HUES48 (cell line): ENCODE measurements around the gene CSN1S1.

Experiments
- H3K27ac ChIP-seq: one replicate; pipeline ENCODE4 v1.7.0; 2013; ENCODE audit warnings: low read depth, low read length, inconsistent platforms
- H3K27me3 ChIP-seq: 2 replicates; pipeline ENCODE4 v1.6.1; 2013; ENCODE audit warnings: mild to moderate bottlenecking, low read length; ENCODE audit not compliant: control insufficient read depth, insufficient read depth
- H3K36me3 ChIP-seq: 2 replicates; pipeline ENCODE4 v1.6.1; 2013; ENCODE audit warnings: low read length; ENCODE audit not compliant: control insufficient read depth, insufficient read depth
- H3K4me1 ChIP-seq: 2 replicates; pipeline ENCODE4 v1.6.1; 2013; ENCODE audit warnings: mild to moderate bottlenecking, low read length; ENCODE audit not compliant: control insufficient read depth, insufficient read depth
- H3K4me3 ChIP-seq: 2 replicates; pipeline ENCODE4 v1.5.1; 2013; ENCODE audit warnings: mild to moderate bottlenecking, low read depth, low read length
- H3K9ac ChIP-seq: 2 replicates; pipeline ENCODE4 v1.6.1; 2013; ENCODE audit warnings: mild to moderate bottlenecking, low read depth, low read length, moderate library complexity
- H3K9me3 ChIP-seq: 2 replicates; pipeline ENCODE4 v1.6.1; 2013; ENCODE audit warnings: low read length; ENCODE audit not compliant: control insufficient read depth, insufficient read depth

Gene CSN1S1, protein sequence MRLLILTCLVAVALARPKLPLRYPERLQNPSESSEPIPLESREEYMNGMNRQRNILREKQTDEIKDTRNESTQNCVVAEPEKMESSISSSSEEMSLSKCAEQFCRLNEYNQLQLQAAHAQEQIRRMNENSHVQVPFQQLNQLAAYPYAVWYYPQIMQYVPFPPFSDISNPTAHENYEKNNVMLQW

DNA sequence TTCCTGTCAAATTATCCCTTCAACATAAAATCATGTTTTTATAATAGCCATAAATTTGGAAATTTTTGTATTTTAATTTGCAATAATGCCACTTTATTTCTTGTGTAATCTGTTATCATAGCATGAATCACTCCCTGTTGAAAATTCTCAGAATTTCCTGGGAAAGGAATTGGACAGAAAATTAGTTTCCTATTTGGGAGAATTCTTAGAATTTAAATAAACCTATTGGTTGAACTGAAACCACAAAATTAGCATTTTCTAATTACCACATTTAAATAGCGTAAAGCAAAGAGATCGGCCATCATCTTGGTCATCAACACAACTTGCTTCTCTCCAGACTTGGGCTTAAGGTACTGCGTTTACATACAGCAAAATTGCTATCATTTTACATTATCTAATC lies at the start of gene CSN1S1:
CSN1S1 (plus strand) TSS at position 301 of the 400 bp plus-strand sequence. CDS start 1,488 bp downstream, outside the sequence.
- H3K36me3 ChIP-seq: no peaks in the 10 kb centered on the region
- H3K9ac ChIP-seq: no peak within 1 kb of the TSS

DNA sequence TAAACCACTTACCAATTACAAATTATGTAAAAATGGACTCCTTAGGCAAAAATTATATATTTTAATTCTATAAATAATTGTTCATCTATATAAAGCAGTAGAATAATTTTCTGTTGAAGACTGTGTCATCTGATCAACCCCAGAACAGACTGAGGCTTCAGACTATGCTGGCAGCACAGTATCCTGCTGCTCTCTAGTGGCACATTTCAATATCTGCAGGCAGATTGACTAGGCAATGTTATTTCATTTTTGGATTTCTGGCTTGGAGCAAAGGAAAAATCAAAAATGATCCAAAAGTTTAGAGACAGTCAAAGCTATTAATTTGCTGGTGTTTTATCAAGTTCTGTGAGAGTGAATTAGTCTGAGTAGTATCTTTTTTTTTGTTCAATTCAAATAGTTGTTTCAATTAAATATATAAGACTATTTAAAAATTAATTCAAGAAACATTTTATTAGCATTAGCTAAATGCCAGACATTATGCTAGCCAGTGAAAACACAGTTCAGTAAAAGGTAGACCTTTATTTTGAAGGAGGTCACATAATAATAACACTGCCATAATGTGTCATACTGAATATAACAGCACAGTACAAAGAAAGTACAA lies 49.6 kb upstream of the CSN1S1 start:
- no peaks in the 10 kb centered on the region; the same call in 1 of the 2 replicates for H3K9me3 ChIP-seq
- H3K36me3 ChIP-seq: no peaks in the 10 kb centered on the region
- no peaks in the 10 kb centered on the region for H3K4me1 ChIP-seq
- no peak overlapping the region for H3K9ac ChIP-seq
- no peaks in the 10 kb centered on the region for H3K27me3 ChIP-seq
- no peak overlapping the region for H3K4me3 ChIP-seq
- H3K27ac ChIP-seq: no peak overlapping the region

More for the DNA sequence above, at the start of gene CSN1S1:
- no peak within 1 kb of the TSS for H3K27ac ChIP-seq
- H3K9me3 ChIP-seq: no peaks in the 10 kb centered on the region
- no peaks in the 10 kb centered on the region for H3K27me3 ChIP-seq
- H3K4me3 ChIP-seq: no peak within 1 kb of the TSS
- H3K4me1 ChIP-seq: no peaks in the 10 kb centered on the region

DNA sequence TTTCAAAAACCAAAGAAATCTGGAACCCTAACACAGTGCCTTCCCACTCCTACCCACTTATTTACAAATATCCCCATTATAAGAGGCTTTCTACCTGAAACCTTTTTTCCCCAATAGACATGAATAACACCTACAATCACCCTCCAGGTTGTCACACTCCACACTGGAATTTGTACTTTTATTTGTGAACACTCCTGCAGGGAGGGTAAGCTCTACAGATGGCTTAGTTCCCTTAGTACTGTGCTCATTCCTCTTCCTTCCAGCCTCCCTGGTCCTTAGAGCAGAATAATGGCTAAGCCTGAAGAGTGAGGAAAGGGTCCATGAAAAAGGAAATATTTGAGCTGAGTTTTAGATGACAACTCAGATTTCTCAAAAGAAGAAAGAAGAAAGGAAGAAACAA lies 48.7 kb upstream of the CSN1S1 start:
- H3K27ac ChIP-seq: no peak overlapping the region
- H3K9ac ChIP-seq: no peak overlapping the region
- no peaks in the 10 kb centered on the region; the same call in 1 of the 2 replicates for H3K9me3 ChIP-seq
- no peaks in the 10 kb centered on the region for H3K27me3 ChIP-seq
- H3K4me3 ChIP-seq: no peak overlapping the region
- H3K4me1 ChIP-seq: no peaks in the 10 kb centered on the region
- H3K36me3 ChIP-seq: no peaks in the 10 kb centered on the region

DNA sequence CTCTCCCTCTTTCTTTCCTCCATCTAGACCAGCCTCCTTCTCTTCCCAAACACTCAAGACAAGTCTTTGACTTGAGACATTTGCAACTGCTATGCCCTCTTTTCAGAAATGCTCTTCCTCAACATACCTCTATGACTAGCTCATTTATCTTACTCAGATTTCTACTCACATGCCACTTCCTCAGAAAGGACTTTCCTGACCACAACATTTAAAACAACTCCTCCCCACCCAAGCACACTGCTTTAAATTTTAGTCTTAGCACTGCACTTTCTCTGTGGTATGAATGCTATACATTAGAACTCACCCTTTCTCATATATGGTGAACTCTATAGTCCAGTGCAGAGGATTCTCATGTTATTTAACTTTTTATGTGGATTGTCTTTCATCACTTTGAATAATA lies 42.5 kb upstream of the CSN1S1 start:
- H3K4me3 ChIP-seq: no peak overlapping the region

DNA sequence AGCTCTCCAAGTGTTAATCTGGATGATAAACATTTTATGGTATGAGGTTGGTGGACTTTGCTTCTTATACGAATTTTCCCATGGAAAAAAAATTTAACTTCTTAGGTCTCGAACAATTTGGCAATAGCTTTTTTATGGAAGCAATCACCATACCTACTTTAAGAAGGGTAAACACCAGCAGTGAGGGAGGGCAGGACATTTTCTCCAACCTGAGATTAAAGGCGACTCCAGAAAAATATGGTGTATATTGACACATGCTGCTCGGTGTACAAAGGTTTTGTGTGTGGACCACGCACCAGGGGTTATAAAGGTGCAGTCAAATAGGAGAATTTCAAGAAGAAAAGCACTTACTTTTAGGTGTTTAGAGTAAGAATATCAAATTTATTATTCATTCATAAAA lies 36.7 kb upstream of the CSN1S1 start:
- H3K9ac ChIP-seq: no peak overlapping the region
- no peaks in the 10 kb centered on the region for H3K9me3 ChIP-seq
- H3K36me3 ChIP-seq: no peaks in the 10 kb centered on the region
- no peak overlapping the region for H3K27ac ChIP-seq
- no peaks in the 10 kb centered on the region for H3K4me1 ChIP-seq
- no peak overlapping the region for H3K4me3 ChIP-seq
- no peaks in the 10 kb centered on the region for H3K27me3 ChIP-seq

More for the DNA sequence above, 42.5 kb upstream of the CSN1S1 start:
- H3K27me3 ChIP-seq: no peaks in the 10 kb centered on the region
- no peak overlapping the region for H3K27ac ChIP-seq
- H3K9ac ChIP-seq: no peak overlapping the region
- no peaks in the 10 kb centered on the region; the same call in 1 of the 2 replicates for H3K9me3 ChIP-seq
- H3K36me3 ChIP-seq: no peaks in the 10 kb centered on the region
- H3K4me1 ChIP-seq: no peaks in the 10 kb centered on the region

DNA sequence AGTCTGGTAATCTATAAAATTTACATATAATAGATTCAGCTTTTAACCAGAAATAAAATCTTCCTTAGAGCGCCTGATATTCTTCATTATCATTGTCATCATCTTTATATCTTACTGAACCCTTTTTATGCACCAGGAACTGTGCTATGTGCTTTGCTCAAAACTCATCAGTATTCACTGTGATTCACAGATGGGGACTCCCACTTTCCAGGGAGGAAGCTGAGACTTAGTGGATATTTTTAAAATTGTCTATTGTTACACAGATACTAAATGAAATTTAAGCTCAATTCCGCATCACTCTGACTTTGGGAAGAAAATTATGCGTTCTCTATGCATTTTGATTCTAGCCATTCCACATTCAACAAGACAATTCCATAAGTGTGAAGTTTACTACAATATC lies 36.1 kb upstream of the CSN1S1 start:
- Histone ChIP-seq H3K4me1 (no peaks in the 10 kb centered on the region), H3K27ac (no peak overlapping the region), H3K27me3 (no peaks in the 10 kb centered on the region), H3K4me3 (no peak overlapping the region), H3K9me3 (no peaks in the 10 kb centered on the region), H3K9ac (no peak overlapping the region), H3K36me3 (no peaks in the 10 kb centered on the region)

DNA sequence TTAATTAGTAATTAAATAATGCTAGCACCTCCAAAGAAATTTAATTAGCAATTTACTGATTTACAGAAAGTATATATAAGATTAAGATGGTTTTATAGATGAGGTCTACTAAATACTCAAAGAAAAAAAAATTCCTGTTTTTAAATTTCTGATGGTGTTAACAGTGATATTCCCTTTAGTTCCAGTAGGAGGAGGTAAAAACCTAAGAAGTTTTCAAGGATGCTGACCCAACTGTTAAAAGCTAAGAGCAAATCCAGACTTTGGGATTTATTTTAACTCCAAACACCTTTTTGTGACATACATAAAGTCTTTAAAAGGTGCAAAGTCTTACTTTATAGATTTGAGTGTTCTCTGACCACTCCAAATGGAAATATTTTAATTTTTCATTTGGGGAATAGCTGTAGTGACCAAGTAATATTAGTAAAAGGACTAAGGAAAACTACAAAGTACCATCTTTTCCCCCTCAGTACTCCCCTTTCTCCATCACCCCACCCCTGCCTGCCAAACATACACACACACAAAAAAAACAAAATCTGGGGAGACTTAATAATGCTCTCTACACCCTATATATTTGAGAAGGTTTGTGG lies 34.2 kb upstream of the CSN1S1 start:
- H3K4me3 ChIP-seq: no peak overlapping the region
- no peaks in the 10 kb centered on the region for H3K27me3 ChIP-seq
- no peaks in the 10 kb centered on the region for H3K36me3 ChIP-seq
- no peaks in the 10 kb centered on the region for H3K4me1 ChIP-seq
- no peak overlapping the region for H3K9ac ChIP-seq
- no peak overlapping the region for H3K27ac ChIP-seq
- no peaks in the 10 kb centered on the region for H3K9me3 ChIP-seq

DNA sequence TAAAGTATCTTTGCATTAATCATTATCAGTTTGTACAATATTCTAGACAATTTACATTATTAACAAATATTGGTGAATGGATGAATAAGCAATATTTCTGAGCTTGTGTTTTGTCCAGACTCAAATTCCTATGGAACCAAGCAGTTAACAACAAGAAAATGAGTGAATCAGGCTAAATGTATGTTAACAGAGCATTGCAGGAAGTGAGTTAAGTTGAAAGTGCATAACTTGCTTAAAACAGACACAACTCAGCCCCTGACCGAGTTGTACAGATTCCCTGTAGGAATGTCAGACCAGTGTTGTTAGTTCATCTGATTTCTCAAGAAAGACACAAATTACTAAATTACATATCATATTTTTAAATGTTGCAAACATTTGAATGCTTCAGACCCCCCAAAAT lies 23.7 kb upstream of the CSN1S1 start:
- no peak overlapping the region for H3K4me3 ChIP-seq
- H3K27ac ChIP-seq: no peak overlapping the region
- no peaks in the 10 kb centered on the region for H3K36me3 ChIP-seq
- no peaks in the 10 kb centered on the region for H3K4me1 ChIP-seq
- H3K9ac ChIP-seq: no peak overlapping the region
- H3K27me3 ChIP-seq: no peaks in the 10 kb centered on the region
- no peaks in the 10 kb centered on the region for H3K9me3 ChIP-seq

DNA sequence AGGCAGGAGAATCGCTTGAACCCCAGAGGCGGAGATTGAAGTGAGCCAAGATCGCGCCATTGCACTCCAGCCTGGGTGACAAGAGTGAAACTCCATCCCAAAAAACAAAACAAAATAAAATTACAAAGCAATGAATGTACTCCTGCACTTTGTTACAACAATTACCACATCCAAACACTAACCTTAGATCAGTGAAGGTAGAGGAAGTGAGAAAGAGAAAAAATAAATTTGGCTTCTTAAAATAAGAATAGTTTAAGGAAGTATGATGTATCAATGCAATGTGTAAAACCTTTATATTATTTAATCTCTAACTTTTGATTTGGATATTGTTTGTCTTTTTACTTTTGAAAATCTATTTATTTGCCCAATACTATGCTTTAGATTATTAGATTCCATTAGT lies 21.7 kb upstream of the CSN1S1 start:
- Histone ChIP-seq H3K4me1 (no peaks in the 10 kb centered on the region), H3K4me3 (no peak overlapping the region), H3K27ac (no peak overlapping the region), H3K9me3 (no peaks in the 10 kb centered on the region), H3K27me3 (no peaks in the 10 kb centered on the region), H3K9ac (no peak overlapping the region), H3K36me3 (no peaks in the 10 kb centered on the region)

DNA sequence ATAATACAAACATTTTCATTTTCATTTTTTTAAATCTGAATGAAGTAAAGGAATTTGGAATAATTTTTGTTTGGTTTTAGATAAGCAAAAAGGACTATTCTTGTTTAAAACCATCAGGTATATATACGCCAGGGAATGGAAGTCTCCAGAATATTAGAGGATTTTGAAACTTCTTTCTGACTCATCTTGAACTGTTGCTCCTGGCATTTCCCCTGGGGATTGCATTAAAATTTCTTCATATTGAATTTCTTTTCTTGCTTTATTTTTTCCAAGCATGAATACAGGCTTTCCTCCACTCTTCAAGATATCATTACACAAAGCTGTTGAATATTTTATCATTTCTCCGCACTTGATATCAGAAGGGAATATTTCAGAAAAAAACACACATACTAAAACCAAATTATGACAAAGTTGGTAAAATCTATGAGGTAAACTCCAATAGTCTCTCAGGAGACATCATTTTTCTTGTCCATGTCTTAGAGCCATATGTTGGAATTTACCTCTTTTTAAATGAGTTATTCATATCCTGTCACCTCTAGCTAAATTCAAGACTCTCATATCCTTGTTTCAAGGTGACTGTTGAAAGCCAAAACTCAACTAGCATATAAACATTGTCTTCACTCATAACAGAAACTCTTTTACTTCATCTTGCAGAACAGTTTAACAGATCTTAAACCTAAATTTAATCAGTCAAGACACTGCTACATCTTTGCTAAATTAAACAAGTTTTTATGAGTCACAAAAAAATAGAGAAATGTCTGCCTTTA lies 20.7 kb upstream of the CSN1S1 start:
- Histone ChIP-seq H3K9ac (no peak overlapping the region), H3K36me3 (no peaks in the 10 kb centered on the region), H3K9me3 (no peaks in the 10 kb centered on the region), H3K27ac (no peak overlapping the region), H3K27me3 (no peaks in the 10 kb centered on the region), H3K4me3 (no peak overlapping the region), H3K4me1 (no peaks in the 10 kb centered on the region)

DNA sequence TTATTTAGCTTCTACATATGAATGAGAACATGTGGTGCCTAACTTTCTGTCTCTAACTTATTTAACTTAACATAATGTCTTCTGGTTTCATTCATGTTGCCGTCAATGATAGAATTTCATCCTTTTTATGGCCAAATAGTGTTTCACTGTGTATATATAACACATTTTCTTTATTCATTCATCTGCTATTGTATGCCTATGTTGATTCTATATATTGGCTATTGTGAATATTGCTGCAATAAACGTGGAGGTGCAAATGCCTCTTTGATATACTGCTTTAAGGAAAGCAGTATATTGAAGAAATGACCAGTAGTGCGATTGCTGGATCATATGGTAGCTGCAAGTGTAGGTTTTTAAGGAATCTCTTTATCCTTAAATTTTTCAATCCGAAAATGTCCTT lies 10.0 kb upstream of the CSN1S1 start:
- Histone ChIP-seq H3K36me3 (no peaks in the 10 kb centered on the region), H3K9ac (no peak overlapping the region), H3K27ac (no peak overlapping the region), H3K9me3 (no peaks in the 10 kb centered on the region), H3K27me3 (peaks cover 48% of the 10 kb centered on the region), H3K4me3 (no peak overlapping the region), H3K4me1 (no peaks in the 10 kb centered on the region)
